ENCODE measurements around the gene DDX54. TPM values are rescaled to one million over a fixed set of nuclear protein-coding genes. Genes with fewer than 3 reads are reported as not detected.

The DDX54 gene
- total RNA-seq, 1 experiment from 2014 or later, result 83.0 TPM

DNA sequence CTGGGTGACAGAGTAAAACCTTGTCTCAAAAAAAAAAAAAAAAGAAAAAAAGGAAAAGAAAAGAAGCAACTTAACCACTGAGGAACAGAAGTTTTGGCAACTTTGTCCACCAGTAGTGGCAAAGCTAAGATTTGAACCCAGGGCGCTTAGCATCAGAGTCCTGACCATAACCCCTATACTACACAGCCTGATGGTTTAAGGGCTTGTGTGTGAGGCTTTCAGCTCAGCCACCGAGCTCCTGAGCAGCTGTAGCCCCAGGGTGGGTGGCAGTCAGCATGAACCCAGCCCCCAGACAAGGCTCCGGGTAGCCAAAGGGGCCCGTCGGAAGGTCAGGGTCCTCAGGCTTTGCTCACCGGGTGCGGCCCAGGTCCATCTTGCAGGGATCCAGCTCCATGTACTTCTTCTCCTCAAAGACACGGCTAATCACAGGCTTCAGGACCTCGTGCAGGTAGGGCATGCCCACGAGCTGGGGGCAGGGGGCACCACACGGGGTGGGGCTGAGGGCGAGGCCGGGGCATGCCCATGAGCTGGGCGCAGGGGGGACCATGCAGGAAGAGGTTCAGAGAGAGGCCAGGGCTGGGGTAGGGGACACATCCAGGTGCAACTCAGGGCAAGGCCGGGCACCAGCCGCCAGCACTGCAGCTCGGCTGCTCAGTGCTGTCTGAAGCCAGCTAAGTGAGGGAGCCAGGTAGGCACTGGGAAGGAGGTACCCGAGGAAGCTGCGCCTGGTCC, 70.7 kb downstream of the DDX54 start:
- Histone ChIP-seq H3K27me3 (ENCODE audit: insufficient read depth, low read length) (no peaks in the 10 kb centered on the region), H3T11ph (ENCODE audit: low read length) (no peak overlapping the region), H3K79me1 (ENCODE audit: insufficient read depth, low read depth, low read length, poor library complexity, severe bottlenecking) (no peaks in the 10 kb centered on the region), H3K56ac (ENCODE audit: insufficient read length, low read depth, low read length) (no peak overlapping the region), H3K4me2 (ENCODE audit: insufficient read depth, insufficient read length, low read length) (no peak overlapping the region), H3K9me3 (ENCODE audit: control insufficient read depth, low read depth, low read length) (no peaks in the 10 kb centered on the region), H3K4me1 (ENCODE audit: insufficient read depth, low read length) (no peaks in the 10 kb centered on the region), H4K20me1 (ENCODE audit: control insufficient read depth, insufficient read depth, insufficient read length) (no peaks in the 10 kb centered on the region), H4K8ac (replicated peaks; ENCODE audit: insufficient read length, low read depth, low read length) (no peak overlapping the region), H4K5ac (ENCODE audit: insufficient read length, low read depth, low read length) (no peak overlapping the region), H2BK120ac (ENCODE audit: low read depth, low read length, poor library complexity, severe bottlenecking) (no peak overlapping the region), H3K14ac (ENCODE audit: insufficient read depth, low read length) (no peak overlapping the region), H2BK20ac (ENCODE audit: low read depth, low read length, poor library complexity, severe bottlenecking) (no peak overlapping the region), H3K9ac (ENCODE audit: extremely low read depth, insufficient read length, low read length) (no peak overlapping the region), H2AFZ (ENCODE audit: low read length) (no peak overlapping the region), H2BK15ac (ENCODE audit: low read depth, low read length) (no peak overlapping the region), H2AK5ac (ENCODE audit: insufficient read length, low read length) (no peak overlapping the region), H2BK12ac (ENCODE audit: insufficient read length, low read depth, low read length) (no peak overlapping the region), H3K18ac (ENCODE audit: insufficient read length, low read depth, low read length) (no peak overlapping the region), H3K27ac (ENCODE audit: insufficient read length, low read depth, low read length) (no peak overlapping the region), H2BK5ac (ENCODE audit: insufficient read length, low read length) (no peak overlapping the region), H3K23ac (ENCODE audit: insufficient read length, low read depth, low read length) (no peak overlapping the region), H3K79me2 (ENCODE audit: insufficient read depth, low read length) (no peaks in the 10 kb centered on the region), H4K91ac (ENCODE audit: insufficient read length, low read depth, low read length) (no peak overlapping the region), H3K23me2 (ENCODE audit: insufficient read length, low read depth, low read length, poor library complexity, severe bottlenecking) (no peaks in the 10 kb centered on the region), H3K4ac (ENCODE audit: low read depth, low read length) (no peak overlapping the region)
- TF ChIP-seq, protein P1, sequence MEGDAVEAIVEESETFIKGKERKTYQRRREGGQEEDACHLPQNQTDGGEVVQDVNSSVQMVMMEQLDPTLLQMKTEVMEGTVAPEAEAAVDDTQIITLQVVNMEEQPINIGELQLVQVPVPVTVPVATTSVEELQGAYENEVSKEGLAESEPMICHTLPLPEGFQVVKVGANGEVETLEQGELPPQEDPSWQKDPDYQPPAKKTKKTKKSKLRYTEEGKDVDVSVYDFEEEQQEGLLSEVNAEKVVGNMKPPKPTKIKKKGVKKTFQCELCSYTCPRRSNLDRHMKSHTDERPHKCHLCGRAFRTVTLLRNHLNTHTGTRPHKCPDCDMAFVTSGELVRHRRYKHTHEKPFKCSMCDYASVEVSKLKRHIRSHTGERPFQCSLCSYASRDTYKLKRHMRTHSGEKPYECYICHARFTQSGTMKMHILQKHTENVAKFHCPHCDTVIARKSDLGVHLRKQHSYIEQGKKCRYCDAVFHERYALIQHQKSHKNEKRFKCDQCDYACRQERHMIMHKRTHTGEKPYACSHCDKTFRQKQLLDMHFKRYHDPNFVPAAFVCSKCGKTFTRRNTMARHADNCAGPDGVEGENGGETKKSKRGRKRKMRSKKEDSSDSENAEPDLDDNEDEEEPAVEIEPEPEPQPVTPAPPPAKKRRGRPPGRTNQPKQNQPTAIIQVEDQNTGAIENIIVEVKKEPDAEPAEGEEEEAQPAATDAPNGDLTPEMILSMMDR (conservative IDR thresholded peaks at IDR 0.05), result no peak
- Mint-ChIP-seq H3K4me3 (no peak overlapping the region), H3K27me3 (ENCODE audit: low read depth) (peaks cover 3% of the 10 kb centered on the region; the same call in 1 of the 2 replicates), H3K36me3 (ENCODE audit: insufficient read depth in 1 of 3, low read depth in 3 of 3) (no peaks in the 10 kb centered on the region), H3K27ac (no peak overlapping the region), H3K9me3 (no peaks in the 10 kb centered on the region), H3K4me1 (peaks cover 2 to 6% of the 10 kb centered on the region in 2 experiments; a peak in 3 of 4 replicates)
- DNase-seq, result no peak
- WGBS (ENCODE audit: extremely low coverage, insufficient read length, low lambda C conversion rate), result no CpG with 5 or more reads among the region's 19 CpGs
